HCT116 (cell line): ENCODE data around the gene DLG4. TPM values are rescaled to one million over a fixed set of nuclear protein-coding genes. Genes with fewer than 3 reads are reported as not detected.

Experiments used
- ATAC-seq: fragments of 200-7000 bp; cut with Tn5 transposase; 2 replicates; pipeline ENCODE4 v1.9.1; 2020; ENCODE audit warnings: mild to moderate bottlenecking, moderate library complexity
- BruUV-seq: library from RNA; stranded (reverse); fragments of 400-500 nt; replicated peaks from 2 replicates; lab custom pipeline; 2021; lab: Mats Ljungman, UMichigan
- CTCF ChIA-PET: fragments of 300-600 bp; sonication (Branson Sonifier 250); formaldehyde crosslinking; loops from one replicate; lab custom pipeline; 2021; ENCODE audit warnings: antibody characterized with exemption; lab: Charles Lee
- POLR2A ChIA-PET: fragments of 300-600, 350-600 bp; sonication (Branson Sonifier 250); formaldehyde crosslinking; loops from one replicate; lab custom pipeline; 2021; ENCODE audit warnings: antibody characterized with exemption; lab: Charles Lee
- RAD21 ChIA-PET, 2 experiments: fragments of 300-600 bp; sonication (Branson Sonifier 250); formaldehyde crosslinking; loops; one replicate each; lab custom pipeline; 2023; ENCODE audit warnings: low total read pairs in 2 of 2; ENCODE audit not compliant: uncharacterized antibody in 2 of 2, unreplicated experiment in 2 of 2, low non-redundant PET in 1 of 2; lab: Charles Lee
- DNase-seq: peaks from one replicate; pipeline ENCODE4 v3.0.0-alpha.2; 2010; ENCODE audit warnings: low read depth, low spot score
- H2AFZ ChIP-seq: fragments of 200-600 bp; shearing (Covaris generic), sonication (generic); 2 replicates; pipeline ENCODE4 v1.6.1; 2017; ENCODE audit warnings: low read depth, mixed run types, mixed read lengths, antibody characterized with exemption, low read length; ENCODE audit not compliant: poor library complexity, severe bottlenecking
- H3K27ac ChIP-seq: 2 replicates; pipeline ENCODE4 v1.5.1; 2012; ENCODE audit warnings: low read depth, low read length
- H3K27me3 ChIP-seq: fragments of 200-600 bp; sonication (generic); 2 replicates; pipeline ENCODE4 v1.6.1; 2016; ENCODE audit warnings: mixed run types, low read length, mixed read lengths; ENCODE audit not compliant: insufficient read depth
- H3K36me3 ChIP-seq, 2 experiments: fragments of 200-500 bp in 1 of 2; fragments of 200-600 bp in 1 of 2; sonication (Bioruptor generic) in 1 of 2; sonication (generic) in 1 of 2; 2 replicates each; pipeline versions ENCODE4 v1.5.1 to v1.6.1; 2014 to 2016; ENCODE audit warnings: low read length in 2 of 2, inconsistent platforms in 1 of 2, mixed read lengths in 1 of 2, mixed run types in 1 of 2; ENCODE audit not compliant: insufficient read depth in 2 of 2, control insufficient read depth in 1 of 2
- H3K4me1 ChIP-seq, 2 experiments: fragments of 200-600 bp in 1 of 2; sonication (generic) in 1 of 2; 2 replicates each; pipeline versions ENCODE4 v1.5.1 to v1.6.1; 2012 to 2017; ENCODE audit warnings: low read length in 2 of 2, inconsistent platforms in 1 of 2, mild to moderate bottlenecking in 1 of 2, mixed read lengths in 1 of 2, mixed run types in 1 of 2, moderate library complexity in 1 of 2; ENCODE audit not compliant: insufficient read depth in 2 of 2, control insufficient read depth in 1 of 2
- H3K4me2 ChIP-seq: fragments of 200-600 bp; sonication (generic); 2 replicates; pipeline ENCODE4 v1.6.1; 2017; ENCODE audit warnings: mixed run types, low read length, mixed read lengths
- H3K4me3 ChIP-seq, 2 experiments: fragments of 200-600 bp in 1 of 2; sonication (generic) in 1 of 2; replicated peaks in 1 of 2; 2 replicates each; pipeline ENCODE4 v1.5.1; 2011 to 2016; ENCODE audit warnings: low read length in 2 of 2, control low read depth in 1 of 2, low read depth in 1 of 2, mild to moderate bottlenecking in 1 of 2, mixed read lengths in 1 of 2, mixed run types in 1 of 2
- H3K79me2 ChIP-seq: fragments of 200-600 bp; sonication (generic); 2 replicates; pipeline ENCODE4 v1.6.1; 2017; ENCODE audit warnings: mild to moderate bottlenecking, mixed run types, low read length, moderate library complexity, mixed read lengths; ENCODE audit not compliant: insufficient read depth
- H3K9ac ChIP-seq: fragments of 200-600 bp; sonication (generic); 2 replicates; pipeline ENCODE4 v1.6.1; 2016; ENCODE audit warnings: low read length, mixed read lengths
- H3K9me2 ChIP-seq: fragments of 200-600 bp; sonication (generic), shearing (Covaris generic); 2 replicates; pipeline ENCODE4 v1.6.1; 2017; ENCODE audit warnings: mixed run types, mild to moderate bottlenecking, moderate library complexity; ENCODE audit not compliant: insufficient read depth
- H3K9me3 ChIP-seq, 2 experiments: fragments of 200-500 bp in 1 of 2; fragments of 200-600 bp in 1 of 2; sonication (Bioruptor generic) in 1 of 2; sonication (generic) in 1 of 2; 2 replicates each; pipeline ENCODE4 v1.6.1; 2014 to 2017; ENCODE audit warnings: low read length in 2 of 2, mixed read lengths in 2 of 2, inconsistent platforms in 1 of 2, low read depth in 1 of 2, mild to moderate bottlenecking in 1 of 2, mixed run types in 1 of 2, moderate library complexity in 1 of 2; ENCODE audit not compliant: control insufficient read depth in 1 of 2, insufficient read depth in 1 of 2
- H4K20me1 ChIP-seq: fragments of 200-600 bp; sonication (generic), shearing (Covaris generic); 2 replicates; pipeline ENCODE4 v1.6.1; 2017; ENCODE audit warnings: mixed run types, mild to moderate bottlenecking, moderate library complexity; ENCODE audit not compliant: insufficient read depth
- CBX3 ChIP-seq: IDR thresholded peaks from 2 replicates; pipeline ENCODE4 v1.6.1; 2012; ENCODE audit warnings: low read depth
- ELF1 ChIP-seq: IDR thresholded peaks from 2 replicates; pipeline ENCODE4 v1.6.1; 2012; ENCODE audit warnings: low read depth, borderline replicate concordance
- POLR2AphosphoS5 ChIP-seq: IDR thresholded peaks from 2 replicates; pipeline ENCODE4 v1.6.1; 2011; ENCODE audit warnings: mild to moderate bottlenecking, low read depth, low read length, moderate library complexity
- SP1 ChIP-seq: IDR thresholded peaks from 2 replicates; pipeline ENCODE4 v1.6.1; 2012; ENCODE audit warnings: low read depth
- SRF ChIP-seq: IDR thresholded peaks from 2 replicates; pipeline ENCODE4 v1.6.1; 2012; ENCODE audit warnings: low read depth
- TCF7L2 ChIP-seq: IDR thresholded peaks from 2 replicates; pipeline ENCODE4 v1.7.0; 2011; ENCODE audit warnings: borderline replicate concordance, inconsistent platforms; ENCODE audit not compliant: insufficient read depth, insufficient read length; ENCODE audit errors: extremely low read depth
- YY1 ChIP-seq: IDR thresholded peaks from 2 replicates; pipeline ENCODE4 v1.6.1; 2011; ENCODE audit warnings: low read length, low read depth, moderate library complexity, mild to moderate bottlenecking; ENCODE audit not compliant: insufficient replicate concordance; ENCODE audit errors: extremely low read depth
- ZNF274 ChIP-seq: fragments of 200-500 bp; sonication (Bioruptor generic); IDR thresholded peaks from 2 replicates; pipeline ENCODE4 v1.6.1; 2014; ENCODE audit warnings: mild to moderate bottlenecking, low read depth, low read length, inconsistent platforms
- intact Hi-C: fragments of 100-400 bp; cut with micrococcal nuclease; formaldehyde crosslinking; loops from 2 replicates; pipeline ENCODE4 v1.10.0; 2022
- total RNA-seq: library from RNA; stranded (reverse); gene quantifications from one replicate; pipeline ENCODE4 v1.2.1, GENCODE V29; 2021; ENCODE audit not compliant: unreplicated experiment
- TF ChIP-seq, protein P1 (sequence below): IDR thresholded peaks from 2 replicates; pipeline ENCODE4 v1.6.1; 2011; ENCODE audit warnings: mild to moderate bottlenecking, low read length, moderate library complexity; ENCODE audit not compliant: insufficient replicate concordance; ENCODE audit errors: extremely low read depth

DLG4 gene
- total RNA-seq, 1 experiment from 2014 or later = 15.0 TPM

DNA sequence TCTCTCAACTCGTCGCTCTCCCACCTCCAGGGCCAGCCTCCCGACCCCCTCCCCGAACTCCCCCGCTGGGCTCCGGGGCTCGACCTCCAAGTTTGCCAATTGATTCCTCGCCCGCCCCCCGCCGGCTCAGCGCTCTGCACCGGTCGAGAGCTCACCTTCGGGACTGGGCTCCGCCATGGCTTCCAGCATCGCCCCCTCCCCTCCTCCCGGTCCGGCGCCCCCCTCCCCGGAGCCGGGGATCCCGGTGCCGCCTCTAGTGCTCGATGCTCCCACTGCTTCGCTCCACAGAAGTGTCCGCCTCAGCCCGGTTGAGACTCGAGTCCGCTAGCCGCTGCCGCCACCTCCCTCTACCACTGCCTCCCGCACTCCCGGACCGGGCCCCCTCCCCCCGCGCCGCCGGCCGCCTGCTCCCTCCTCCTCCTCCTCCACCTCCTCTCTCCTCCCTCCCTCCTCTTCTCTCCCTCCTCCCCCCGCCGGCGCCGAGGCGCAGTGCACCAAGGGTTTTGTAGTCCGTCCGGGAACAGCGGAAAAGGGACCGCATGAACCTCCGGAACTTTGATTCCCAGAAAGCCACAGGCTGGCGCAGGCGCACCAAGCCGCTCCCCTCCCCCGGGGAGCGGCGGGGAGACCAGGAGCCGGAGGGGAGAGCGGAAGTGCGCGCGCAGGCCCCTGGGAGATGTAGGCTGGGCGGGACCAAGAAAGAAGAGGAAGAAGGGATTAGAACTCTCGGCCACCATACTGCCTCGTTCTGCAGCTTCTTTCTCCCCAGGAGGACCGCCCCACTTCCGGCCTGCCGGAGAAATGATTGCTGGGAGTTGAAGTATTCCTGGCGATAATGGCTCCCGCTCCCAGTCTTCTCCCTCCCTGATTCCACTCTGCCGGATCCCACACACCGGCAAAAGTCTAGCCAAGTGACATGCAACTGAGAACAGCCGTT, 19.7 kb upstream of the DLG4 start, which contains the start of gene PHF23:
Gene PHF23, minus strand, starts transcription at position 367 of the 937 bp plus-strand sequence. Its CDS starts 178 bp downstream, at position 189.
- TF ChIP-seq TCF7L2 = peak; percentile 84
- peak; percentile 85 for TF ChIP-seq SP1
- TF ChIP-seq SRF = no peak
- TF ChIP-seq POLR2AphosphoS5 = 0 out of 2 replicates have a peak, but pooled peaks have one; percentile 26
- peak; percentile 94; the same call in 1 of the 2 replicates for TF ChIP-seq ELF1
- peak; percentile 86 for TF ChIP-seq YY1
- TF ChIP-seq ZNF274 = no peak
- no peak for TF ChIP-seq CBX3
- TF ChIP-seq, protein P1, sequence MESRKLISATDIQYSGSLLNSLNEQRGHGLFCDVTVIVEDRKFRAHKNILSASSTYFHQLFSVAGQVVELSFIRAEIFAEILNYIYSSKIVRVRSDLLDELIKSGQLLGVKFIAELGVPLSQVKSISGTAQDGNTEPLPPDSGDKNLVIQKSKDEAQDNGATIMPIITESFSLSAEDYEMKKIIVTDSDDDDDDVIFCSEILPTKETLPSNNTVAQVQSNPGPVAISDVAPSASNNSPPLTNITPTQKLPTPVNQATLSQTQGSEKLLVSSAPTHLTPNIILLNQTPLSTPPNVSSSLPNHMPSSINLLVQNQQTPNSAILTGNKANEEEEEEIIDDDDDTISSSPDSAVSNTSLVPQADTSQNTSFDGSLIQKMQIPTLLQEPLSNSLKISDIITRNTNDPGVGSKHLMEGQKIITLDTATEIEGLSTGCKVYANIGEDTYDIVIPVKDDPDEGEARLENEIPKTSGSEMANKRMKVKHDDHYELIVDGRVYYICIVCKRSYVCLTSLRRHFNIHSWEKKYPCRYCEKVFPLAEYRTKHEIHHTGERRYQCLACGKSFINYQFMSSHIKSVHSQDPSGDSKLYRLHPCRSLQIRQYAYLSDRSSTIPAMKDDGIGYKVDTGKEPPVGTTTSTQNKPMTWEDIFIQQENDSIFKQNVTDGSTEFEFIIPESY = peak; percentile 77
- RAD21 ChIA-PET = no interaction called here
- H3K4me1 ChIP-seq = peaks cover 37 to 64% of the 10 kb centered on the region in 2 experiments

More for the DNA sequence above, 19.7 kb upstream of the DLG4 start, which contains the start of gene PHF23:
- Histone ChIP-seq H3K4me2 (peak within 1 kb of the TSS; percentile 82), H4K20me1 (no peaks in the 10 kb centered on the region), H3K9me3 (no peaks in the 10 kb centered on the region), H3K4me3 (peak within 1 kb of the TSS; percentile 97 to 99), H2AFZ (no peak within 1 kb of the TSS), H3K9ac (peak within 1 kb of the TSS; percentile 100), H3K27ac (peak within 1 kb of the TSS; percentile 92), H3K79me2 (peaks cover 59% of the 10 kb centered on the region), H3K27me3 (no peaks in the 10 kb centered on the region), H3K9me2 (no peaks in the 10 kb centered on the region), H3K36me3 (peaks cover 24 to 40% of the 10 kb centered on the region in 2 experiments)
- intact Hi-C loops = no loop called here
- ChIA-PET CTCF (interaction anchor here (2.3 to 3.0 kb wide), 2 partner anchors 19 to 57 kb away, joined by 5 to 16 read pairs; partner anchors contain the start of genes ACADVL and DLG4), POLR2A (interaction anchor here (0.9 to 1.3 kb wide), 5 partner anchors 19 to 447 kb away, joined by 3 to 4 read pairs (median 3); partner anchors contain the start of genes ACADVL and DLG4)
- no TSS peak for BruUV-seq
- ATAC-seq (peak; percentile 61), DNase-seq (peak; percentile 99)
